ENCODE data around the gene NR2C1.

GRCh38 chr12:95060951-95061350 is 12.5 kb downstream of the NR2C1 start:
- no peak for TF ChIP-seq CTCF (IDR thresholded peaks at IDR 0.05; ENCODE audit: low read depth, low read length)
- TF ChIP-seq EZH2phosphoT487 (IDR thresholded peaks at IDR 0.05; ENCODE audit: low read depth): no peak
